ENCODE data around the gene MTA1.

- no peak for TF ChIP-seq POLR2A (IDR thresholded peaks at IDR 0.05; ENCODE audit: low read length)
- no peak for TF ChIP-seq GATA1 (IDR thresholded peaks at IDR 0.05; ENCODE audit: low read depth, low read length)
Measured at GRCh38 chr14:105415481-105416428, 3.9 kb upstream of the MTA1 start.
